Ectodermal cell (in vitro differentiated cells): ENCODE measurements around the gene INHBE.

Experiments
- H3K27ac ChIP-seq: 2 replicates; pipeline ENCODE4 v1.7.0; 2013; ENCODE audit warnings: mild to moderate bottlenecking, low read depth, low read length; ENCODE audit not compliant: insufficient read depth, poor library complexity, severe bottlenecking
- H3K27me3 ChIP-seq: 2 replicates; pipeline ENCODE4 v1.7.0; 2013; ENCODE audit warnings: mild to moderate bottlenecking, low read length; ENCODE audit not compliant: insufficient read depth, control insufficient read depth, poor library complexity, severe bottlenecking
- H3K36me3 ChIP-seq: one replicate; pipeline ENCODE4 v1.7.0; 2013; ENCODE audit warnings: low read length; ENCODE audit not compliant: control insufficient read depth, insufficient read depth
- H3K4me1 ChIP-seq: one replicate; pipeline ENCODE4 v1.7.0; 2013; ENCODE audit warnings: low read length; ENCODE audit not compliant: control insufficient read depth, insufficient read depth
- H3K4me3 ChIP-seq: 2 replicates; pipeline ENCODE4 v1.7.0; 2013; ENCODE audit warnings: low read depth, low read length, control low read depth; ENCODE audit not compliant: insufficient read depth
- H3K9me3 ChIP-seq: 2 replicates; pipeline ENCODE4 v1.7.0; 2013; ENCODE audit warnings: mild to moderate bottlenecking, low read length, moderate library complexity; ENCODE audit not compliant: control insufficient read depth
- WGBS, 2 experiments: methylation state at CpG; one replicate each; pipeline ENCODE4 v1.1.7; 2013; ENCODE audit warnings: missing lambda C conversion rate in 2 of 2; 5-methylcytosine and 5-hydroxymethylcytosine counted together

INHBE gene

DNA sequence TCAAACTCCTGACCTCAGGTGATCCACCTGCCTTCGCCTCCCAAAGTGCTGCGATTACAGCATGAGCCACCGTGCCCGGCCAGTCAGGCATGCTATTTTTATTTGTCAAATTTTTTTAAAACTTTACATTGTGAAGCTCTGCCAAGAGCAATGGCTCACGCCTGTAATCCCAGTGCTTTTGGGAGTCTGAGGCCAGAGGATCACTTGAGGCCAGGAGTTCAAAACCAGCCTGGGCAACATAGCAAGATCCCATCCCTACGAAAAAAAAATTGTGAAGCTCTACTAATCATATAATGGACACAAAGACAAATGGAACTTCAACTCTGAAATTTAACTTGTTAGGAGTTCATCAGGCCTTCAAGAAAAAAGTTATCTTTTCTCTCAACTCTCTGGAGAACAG is 26.1 kb upstream of the INHBE start:
- H3K36me3 ChIP-seq: no peaks in the 10 kb centered on the region
- no peak overlapping the region for H3K27ac ChIP-seq
- H3K9me3 ChIP-seq: no peaks in the 10 kb centered on the region
- no peaks in the 10 kb centered on the region for H3K27me3 ChIP-seq
- no peak overlapping the region for H3K4me3 ChIP-seq
- peaks cover 6% of the 10 kb centered on the region for H3K4me1 ChIP-seq
- 87 to 90% methylated on average over 6 of the region's 6 CpGs for WGBS, 2 experiments

DNA sequence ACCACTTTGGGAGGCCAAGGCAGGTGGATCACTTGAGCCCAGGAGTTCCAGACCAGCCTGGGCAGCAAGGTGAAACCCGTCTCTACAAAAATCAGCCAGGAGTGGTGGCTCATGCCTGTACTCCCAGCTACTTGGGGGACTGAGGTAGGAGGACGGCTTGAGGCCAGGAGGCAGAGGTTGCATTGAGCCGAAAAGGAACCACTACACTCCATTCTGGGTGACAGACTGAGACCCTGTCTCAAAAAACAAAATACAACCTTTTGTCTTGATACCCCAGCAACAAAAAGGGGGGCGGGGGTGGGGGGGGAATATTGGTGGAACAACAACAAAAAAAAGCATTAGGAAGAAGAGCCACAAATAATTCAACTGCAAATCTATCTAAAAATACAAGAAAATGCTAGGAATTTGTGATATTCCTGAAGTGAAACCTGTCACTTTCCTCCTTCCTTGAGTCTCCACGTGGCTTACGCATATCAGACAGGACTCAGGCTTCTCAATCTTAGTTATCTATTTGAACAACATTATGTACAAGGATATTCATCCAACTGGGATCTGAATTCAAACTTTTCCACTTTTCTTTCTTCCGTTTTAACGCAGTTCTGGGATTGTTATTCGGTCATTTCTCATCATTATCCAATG is 25.5 kb upstream of the INHBE start:
- Histone ChIP-seq H3K4me3 (peak overlapping the region; percentile 58), H3K4me1 (peaks cover 6% of the 10 kb centered on the region), H3K27me3 (no peaks in the 10 kb centered on the region), H3K27ac (peak overlapping the region; percentile 87), H3K36me3 (no peaks in the 10 kb centered on the region), H3K9me3 (no peaks in the 10 kb centered on the region)
- WGBS, 2 experiments: 45 to 46% methylated on average over 7 to 8 of the region's 9 CpGs

DNA sequence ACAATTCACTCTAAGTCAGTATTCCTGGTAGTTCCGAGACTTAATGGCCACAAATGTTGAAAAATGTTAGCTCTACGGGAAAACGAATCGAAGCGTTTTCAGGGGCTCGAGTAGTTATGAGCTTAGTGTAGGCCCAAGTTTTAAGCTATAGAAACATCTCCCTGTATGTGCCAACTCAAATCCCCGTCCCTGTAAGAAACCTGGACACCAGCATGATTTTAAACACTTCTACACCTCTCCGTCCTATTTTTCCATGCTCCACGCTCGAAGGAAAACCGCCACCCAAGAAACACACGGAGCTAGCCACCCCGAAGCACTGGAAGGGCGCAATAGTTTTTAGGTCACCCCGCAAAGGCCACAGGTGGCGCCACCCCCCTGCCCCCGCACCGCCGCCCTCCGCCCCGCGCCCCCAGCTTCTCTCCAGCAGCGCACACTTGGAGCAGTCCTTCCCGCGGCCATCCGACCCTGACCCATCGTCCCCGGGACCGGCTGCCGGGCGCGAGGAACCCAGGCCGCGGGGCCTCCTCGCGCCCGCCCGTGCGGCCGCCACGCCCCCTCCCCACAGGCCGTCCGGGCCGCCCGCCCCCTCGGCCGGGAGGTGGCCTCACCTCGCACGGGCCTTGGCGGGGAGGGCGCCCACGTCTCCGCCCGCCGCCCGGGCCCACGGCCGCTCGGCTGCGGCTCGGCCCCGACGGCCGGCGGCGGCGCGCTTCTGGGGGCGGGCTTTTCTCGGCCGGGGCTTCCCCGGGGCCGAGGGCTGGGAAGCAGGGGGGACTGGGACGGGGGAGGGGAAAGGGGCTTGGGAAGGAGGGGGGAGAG is 24.8 kb upstream of the INHBE start:
- Histone ChIP-seq H3K4me3 (peak overlapping the region; percentile 58), H3K36me3 (no peaks in the 10 kb centered on the region)
- WGBS, 2 experiments: 1 to 2% methylated on average over 74 of the region's 74 CpGs

DNA sequence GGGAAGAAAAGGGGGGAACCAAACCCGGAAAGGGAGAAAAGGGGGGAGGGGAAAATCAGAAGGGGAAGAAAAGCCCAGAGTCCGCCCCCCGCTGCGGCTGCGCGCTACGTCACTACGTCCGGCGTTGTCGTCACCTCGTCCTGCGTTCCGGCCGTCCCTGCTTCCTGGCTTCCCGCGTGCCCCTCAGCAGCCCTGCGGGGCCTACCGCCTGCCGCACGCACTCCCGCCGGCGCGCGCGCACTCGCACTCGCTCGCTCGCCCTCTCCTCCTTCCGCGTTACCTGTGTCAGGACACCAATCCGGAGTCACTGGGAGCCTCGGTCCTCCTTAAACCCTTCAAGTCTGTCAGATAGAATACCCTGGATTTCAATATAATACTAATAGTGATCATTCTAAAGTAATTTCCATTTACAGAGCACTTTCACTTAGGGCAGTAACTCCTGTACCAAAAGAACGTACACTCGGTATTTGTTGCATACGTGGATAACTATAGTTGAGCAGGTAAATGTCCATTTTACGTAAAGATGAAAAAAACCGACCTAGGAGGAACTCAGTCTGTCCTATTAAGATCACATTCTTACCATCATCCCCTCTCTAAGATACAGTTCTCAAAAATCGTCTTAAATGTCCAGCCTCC is 24.1 kb upstream of the INHBE start, which contains the start of gene R3HDM2:
Gene R3HDM2, minus strand, starts transcription at position 113 of the 636 bp plus-strand sequence. CDS start 120,615 bp downstream, outside the sequence.
- no peaks in the 10 kb centered on the region for H3K9me3 ChIP-seq
- H3K36me3 ChIP-seq: no peaks in the 10 kb centered on the region
- H3K27ac ChIP-seq: peak within 1 kb of the TSS; percentile 87
- 10 to 13% methylated on average over 41 of the region's 41 CpGs for WGBS, 2 experiments
- H3K4me3 ChIP-seq: peak within 1 kb of the TSS; percentile 58
- H3K4me1 ChIP-seq: peaks cover 6% of the 10 kb centered on the region
- H3K27me3 ChIP-seq: no peaks in the 10 kb centered on the region

More for the DNA sequence above, 24.8 kb upstream of the INHBE start:
- Histone ChIP-seq H3K27ac (peak overlapping the region; percentile 87), H3K4me1 (peaks cover 6% of the 10 kb centered on the region), H3K9me3 (no peaks in the 10 kb centered on the region), H3K27me3 (no peaks in the 10 kb centered on the region)

DNA sequence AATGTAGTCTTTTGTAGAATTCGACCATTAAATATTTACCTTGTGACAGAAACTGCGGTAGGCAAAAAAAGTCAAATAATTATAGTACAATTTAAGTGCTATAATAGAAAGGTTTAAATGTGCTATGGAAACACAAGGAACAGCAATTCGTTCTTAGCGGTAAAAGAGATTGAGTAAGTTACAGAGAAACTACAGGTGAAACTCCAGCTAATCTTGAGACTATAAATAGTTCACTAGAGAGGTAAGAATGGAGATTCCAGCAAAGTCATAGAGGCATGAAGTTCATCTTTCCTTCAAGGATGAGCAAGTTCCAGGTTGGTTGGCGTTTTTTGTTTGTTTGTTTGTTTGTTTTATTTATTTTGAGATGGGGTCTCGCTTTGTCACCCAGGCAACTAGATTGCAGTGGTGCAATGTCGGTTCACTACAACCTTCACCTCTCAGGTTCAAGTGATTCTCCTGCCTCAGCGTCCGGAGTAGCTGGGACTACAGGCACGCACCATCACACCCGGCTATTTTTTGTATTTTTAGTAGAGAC is 23.4 kb upstream of the INHBE start:
- Histone ChIP-seq H3K4me1 (peaks cover 6% of the 10 kb centered on the region), H3K36me3 (no peaks in the 10 kb centered on the region), H3K9me3 (no peaks in the 10 kb centered on the region), H3K27ac (no peak overlapping the region), H3K27me3 (no peaks in the 10 kb centered on the region), H3K4me3 (no peak overlapping the region)
- WGBS, 2 experiments: 95% methylated on average over 11 of the region's 11 CpGs

DNA sequence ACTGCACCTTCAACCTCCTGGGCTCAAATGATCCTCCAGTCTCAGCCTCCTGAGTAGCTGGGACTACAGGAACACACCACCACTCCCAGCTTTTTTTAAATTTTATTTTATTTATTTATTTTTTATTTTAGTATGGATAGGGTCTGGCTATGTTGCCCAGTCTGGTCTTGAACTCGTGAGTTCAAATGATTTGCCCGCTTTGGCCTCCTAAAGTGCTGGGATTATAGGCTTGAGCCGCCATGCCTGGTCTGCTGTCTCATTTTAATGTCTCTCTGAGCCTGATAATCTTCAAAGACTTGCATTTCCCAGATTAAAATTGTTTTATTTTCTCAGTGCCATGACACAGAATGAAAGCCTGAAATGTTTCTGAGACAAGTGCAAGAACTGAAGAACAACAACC is 21.7 kb upstream of the INHBE start:
- no peaks in the 10 kb centered on the region for H3K27me3 ChIP-seq
- 89 to 90% methylated on average over 3 of the region's 3 CpGs for WGBS, 2 experiments
- no peaks in the 10 kb centered on the region for H3K36me3 ChIP-seq
- H3K4me1 ChIP-seq: peaks cover 6% of the 10 kb centered on the region
- no peak overlapping the region for H3K27ac ChIP-seq
- no peak overlapping the region for H3K4me3 ChIP-seq
- H3K9me3 ChIP-seq: no peaks in the 10 kb centered on the region

DNA sequence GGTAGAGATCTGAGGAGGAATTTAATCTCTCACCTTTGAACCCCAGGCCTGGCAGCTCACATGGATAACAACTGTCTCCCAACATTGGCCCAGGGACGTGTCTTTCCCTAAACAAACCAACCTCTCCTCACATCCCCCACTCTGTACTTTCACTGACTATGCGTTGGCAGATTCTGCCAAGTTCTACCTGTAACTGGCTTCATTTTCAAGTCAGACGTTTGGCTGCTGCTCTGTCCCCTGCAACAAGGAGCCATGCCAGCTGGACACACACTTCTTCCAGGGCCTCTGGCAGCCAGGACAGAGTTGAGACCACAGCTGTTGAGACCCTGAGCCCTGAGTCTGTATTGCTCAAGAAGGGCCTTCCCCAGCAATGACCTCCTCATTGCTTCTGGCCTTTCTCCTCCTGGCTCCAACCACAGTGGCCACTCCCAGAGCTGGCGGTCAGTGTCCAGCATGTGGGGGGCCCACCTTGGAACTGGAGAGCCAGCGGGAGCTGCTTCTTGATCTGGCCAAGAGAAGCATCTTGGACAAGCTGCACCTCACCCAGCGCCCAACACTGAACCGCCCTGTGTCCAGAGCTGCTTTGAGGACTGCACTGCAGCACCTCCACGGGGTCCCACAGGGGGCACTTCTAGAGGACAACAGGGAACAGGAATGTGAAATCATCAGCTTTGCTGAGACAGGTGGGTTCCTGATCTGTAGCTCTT is 20.4 kb upstream of the INHBE start, which contains the start of gene INHBC:
Gene INHBC, plus strand, starts transcription at position 268 of the 707 bp plus-strand sequence. Its CDS starts 103 bp downstream, at position 371.
- 84 to 86% methylated on average over 8 of the region's 8 CpGs for WGBS, 2 experiments
- H3K4me1 ChIP-seq: no peaks in the 10 kb centered on the region
- H3K4me3 ChIP-seq: no peak within 1 kb of the TSS
- no peak within 1 kb of the TSS for H3K27ac ChIP-seq
- H3K9me3 ChIP-seq: no peaks in the 10 kb centered on the region
- no peaks in the 10 kb centered on the region for H3K36me3 ChIP-seq
- no peaks in the 10 kb centered on the region for H3K27me3 ChIP-seq

DNA sequence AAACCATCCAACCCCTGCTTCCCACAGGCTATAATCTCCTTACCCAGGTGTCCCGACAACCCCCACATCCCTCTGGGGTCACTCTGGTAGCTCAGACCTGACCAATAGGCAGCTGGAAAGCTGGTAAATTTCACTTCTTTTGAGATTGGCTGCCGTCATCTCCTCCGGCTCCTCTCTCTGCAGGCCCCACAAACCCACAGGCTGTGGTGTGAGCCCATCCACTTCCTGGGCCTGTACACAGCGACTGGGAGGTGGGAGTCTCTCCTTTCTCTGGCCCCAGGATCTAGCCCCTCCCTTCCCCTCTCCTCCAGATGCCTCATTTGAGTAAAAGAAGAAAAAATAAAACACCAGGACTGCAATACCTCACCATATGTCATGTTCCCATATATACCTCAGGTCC is 19.8 kb upstream of the INHBE start:
- Histone ChIP-seq H3K36me3 (no peaks in the 10 kb centered on the region), H3K27me3 (no peaks in the 10 kb centered on the region), H3K4me1 (no peaks in the 10 kb centered on the region), H3K9me3 (no peaks in the 10 kb centered on the region), H3K27ac (no peak overlapping the region), H3K4me3 (no peak overlapping the region)
- WGBS, 2 experiments: 73 to 82% methylated on average over 4 of the region's 4 CpGs

DNA sequence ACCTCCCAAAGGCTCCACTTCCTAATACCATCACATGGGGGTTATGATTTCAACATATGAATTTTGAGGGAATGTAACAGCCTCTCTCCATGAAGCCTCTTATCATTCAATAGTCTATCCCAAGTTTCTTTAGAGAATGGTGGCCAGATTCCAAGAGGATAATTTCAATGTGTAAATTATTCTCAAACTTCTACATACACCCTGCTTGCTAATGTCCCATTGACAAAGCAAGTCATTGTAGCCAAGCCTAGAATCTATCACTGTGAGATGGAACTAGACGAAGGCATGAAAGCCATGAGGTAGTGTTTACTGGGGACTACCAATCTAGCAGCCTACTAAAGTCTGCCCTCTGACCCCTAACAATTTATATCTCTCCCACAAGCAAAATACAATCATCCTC is 16.7 kb upstream of the INHBE start:
- Histone ChIP-seq H3K27ac (no peak overlapping the region), H3K9me3 (no peaks in the 10 kb centered on the region), H3K4me1 (no peaks in the 10 kb centered on the region), H3K27me3 (no peaks in the 10 kb centered on the region), H3K36me3 (no peaks in the 10 kb centered on the region), H3K4me3 (no peak overlapping the region)
- 88 to 93% methylated on average over 1 of the region's 1 CpG for WGBS, 2 experiments
